ENCODE measurements around the gene KLK2. TPM values are rescaled to one million over a fixed set of nuclear protein-coding genes. Genes with fewer than 3 reads are reported as not detected.
A peak's percentile ranks its signal among the peaks of the same experiment; 100 is the strongest.

The KLK2 gene
- total RNA-seq, 1 experiment from 2014 or later = not detected

DNA sequence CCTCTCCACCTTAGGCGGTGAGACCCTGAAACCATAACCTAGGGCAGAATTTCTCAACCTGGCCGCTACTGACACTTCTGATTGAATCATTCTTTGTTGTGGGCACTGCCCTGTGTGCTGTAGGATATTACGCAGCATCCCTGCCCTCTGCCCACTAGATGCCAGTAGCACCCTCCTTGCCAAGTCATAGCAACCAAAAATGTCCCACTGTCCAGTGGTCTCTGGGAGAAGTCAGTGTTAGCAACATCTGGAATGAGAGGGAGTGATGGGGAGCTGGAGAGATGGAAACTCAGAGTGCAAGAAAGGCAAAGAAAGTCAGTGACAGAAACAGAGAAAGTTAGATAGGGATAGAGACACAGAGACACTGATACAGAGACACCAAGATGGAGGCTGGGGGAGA, 24.4 kb downstream of the KLK2 start:
- no TSS peak for BruUV-seq (replicated peaks)
- no peaks in the 10 kb centered on the region for H3K36me3 ChIP-seq (ENCODE audit: control insufficient read depth in 1 of 2, insufficient read depth in 2 of 2, low read length in 2 of 2)
- DNase-seq (ENCODE audit: low read depth, low spot score) (no peak), ATAC-seq (peak; percentile 52)
- H3K27ac ChIP-seq (ENCODE audit: low read depth, low read length) = no peak overlapping the region
- H3K4me2 ChIP-seq (ENCODE audit: low read length) = 0 out of 2 replicates have a peak overlapping the region, but pooled peaks have one; percentile 3
- no peaks in the 10 kb centered on the region for H3K9me3 ChIP-seq (ENCODE audit: control insufficient read depth in 1 of 2, insufficient read depth in 1 of 2, low read depth in 1 of 2, low read length in 2 of 2)
- ChIA-PET CTCF (interaction anchor here (1.1 kb wide), 1 partner anchor 119 kb away, joined by 4 read pairs; no protein-coding TSS in a partner anchor), POLR2A (interaction anchor here (1.1 kb wide), 1 partner anchor 93 kb away, joined by 4 read pairs; no protein-coding TSS in a partner anchor), RAD21 (ENCODE audit: low non-redundant PET in 1 of 2, low total read pairs in 2 of 2, uncharacterized antibody in 2 of 2, unreplicated experiment in 2 of 2) (no interaction called here)
- no peaks in the 10 kb centered on the region for H4K20me1 ChIP-seq (ENCODE audit: insufficient read depth)
- H3K79me2 ChIP-seq (ENCODE audit: insufficient read depth, low read length) = no peaks in the 10 kb centered on the region
- intact Hi-C loops (cut with micrococcal nuclease) = no loop called here
- H3K4me1 ChIP-seq (ENCODE audit: control insufficient read depth in 1 of 2, insufficient read depth in 2 of 2, low read length in 2 of 2) = peaks cover 4 to 15% of the 10 kb centered on the region in 2 experiments; a peak in 3 of 4 replicates
- TF ChIP-seq RAD21 (IDR thresholded peaks at IDR 0.05; ENCODE audit: low read depth) = peak; percentile 46; the same call in 1 of the 2 replicates
- peak; percentile 13 to 28 (median 22); a peak in 4 of 6 replicates for TF ChIP-seq CTCF (IDR thresholded peaks at IDR 0.05 in 2 of 3, conservative IDR thresholded peaks at IDR 0.05 in 1 of 3; ENCODE audit: borderline replicate concordance in 1 of 3, insufficient read depth in 1 of 3, low read depth in 2 of 3, low read length in 2 of 3)
- TF ChIP-seq ELF1 (IDR thresholded peaks at IDR 0.05; ENCODE audit: borderline replicate concordance, low read depth) = no peak
- TF ChIP-seq, protein P1, sequence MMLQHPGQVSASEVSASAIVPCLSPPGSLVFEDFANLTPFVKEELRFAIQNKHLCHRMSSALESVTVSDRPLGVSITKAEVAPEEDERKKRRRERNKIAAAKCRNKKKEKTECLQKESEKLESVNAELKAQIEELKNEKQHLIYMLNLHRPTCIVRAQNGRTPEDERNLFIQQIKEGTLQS (IDR thresholded peaks at IDR 0.05) = no peak
- H3K4me3 ChIP-seq (replicated peaks in 1 of 2; ENCODE audit: low read depth in 1 of 2, low read length in 2 of 2) = no peak overlapping the region
- no peak overlapping the region for H3K9ac ChIP-seq (ENCODE audit: low read length)
- H3K27me3 ChIP-seq (ENCODE audit: insufficient read depth, low read length) = no peaks in the 10 kb centered on the region
- peak overlapping the region; percentile 71 for H2AFZ ChIP-seq (ENCODE audit: low read depth, low read length, poor library complexity, severe bottlenecking)
- no peaks in the 10 kb centered on the region for H3K9me2 ChIP-seq (ENCODE audit: insufficient read depth)

GRCh38 chr19:50898018-50898417, 24.8 kb downstream of the KLK2 start:
- Histone ChIP-seq H2AFZ (ENCODE audit: low read depth, low read length, poor library complexity, severe bottlenecking) (peak overlapping the region; percentile 71), H3K4me2 (ENCODE audit: low read length) (no peak overlapping the region), H4K20me1 (ENCODE audit: insufficient read depth) (no peaks in the 10 kb centered on the region), H3K27ac (ENCODE audit: low read depth, low read length) (no peak overlapping the region), H3K9ac (ENCODE audit: low read length) (no peak overlapping the region), H3K4me1 (ENCODE audit: control insufficient read depth in 1 of 2, insufficient read depth in 2 of 2, low read length in 2 of 2) (peaks cover 4 to 15% of the 10 kb centered on the region in 2 experiments; a peak in 3 of 4 replicates), H3K27me3 (ENCODE audit: insufficient read depth, low read length) (no peaks in the 10 kb centered on the region), H3K9me3 (ENCODE audit: control insufficient read depth in 1 of 2, insufficient read depth in 1 of 2, low read depth in 1 of 2, low read length in 2 of 2) (no peaks in the 10 kb centered on the region), H3K4me3 (replicated peaks in 1 of 2; ENCODE audit: low read depth in 1 of 2, low read length in 2 of 2) (no peak overlapping the region), H3K36me3 (ENCODE audit: control insufficient read depth in 1 of 2, insufficient read depth in 2 of 2, low read length in 2 of 2) (no peaks in the 10 kb centered on the region), H3K79me2 (ENCODE audit: insufficient read depth, low read length) (no peaks in the 10 kb centered on the region), H3K9me2 (ENCODE audit: insufficient read depth) (no peaks in the 10 kb centered on the region)
- no TSS peak for BruUV-seq (replicated peaks)
- ATAC-seq (no peak), DNase-seq (ENCODE audit: low read depth, low spot score) (no peak)
- POLR2A ChIA-PET = interaction anchor here (1.4 kb wide), 1 partner anchor 93 kb away, joined by 3 read pairs; no protein-coding TSS in a partner anchor
- CTCF ChIA-PET = interaction anchor here (1.1 kb wide), 1 partner anchor 119 kb away, joined by 4 read pairs; no protein-coding TSS in a partner anchor
- RAD21 ChIA-PET (ENCODE audit: low non-redundant PET in 1 of 2, low total read pairs in 2 of 2, uncharacterized antibody in 2 of 2, unreplicated experiment in 2 of 2) = no interaction called here
- intact Hi-C loops (cut with micrococcal nuclease) = no loop called here
- TF ChIP-seq CTCF (IDR thresholded peaks at IDR 0.05 in 2 of 3, conservative IDR thresholded peaks at IDR 0.05 in 1 of 3; ENCODE audit: borderline replicate concordance in 1 of 3, insufficient read depth in 1 of 3, low read depth in 2 of 3, low read length in 2 of 3) (no peak), TCF7L2 (IDR thresholded peaks at IDR 0.05; ENCODE audit: borderline replicate concordance, extremely low read depth, insufficient read depth, insufficient read length) (no peak), POLR2AphosphoS5 (IDR thresholded peaks at IDR 0.05; ENCODE audit: low read depth, low read length) (no peak), ELF1 (IDR thresholded peaks at IDR 0.05; ENCODE audit: borderline replicate concordance, low read depth) (no peak), RAD21 (IDR thresholded peaks at IDR 0.05; ENCODE audit: low read depth) (no peak), EGR1 (IDR thresholded peaks at IDR 0.05; ENCODE audit: low read depth) (no peak), SRF (IDR thresholded peaks at IDR 0.05; ENCODE audit: low read depth) (no peak), ZFX (IDR thresholded peaks at IDR 0.05) (no peak)
- TF ChIP-seq, protein P2, sequence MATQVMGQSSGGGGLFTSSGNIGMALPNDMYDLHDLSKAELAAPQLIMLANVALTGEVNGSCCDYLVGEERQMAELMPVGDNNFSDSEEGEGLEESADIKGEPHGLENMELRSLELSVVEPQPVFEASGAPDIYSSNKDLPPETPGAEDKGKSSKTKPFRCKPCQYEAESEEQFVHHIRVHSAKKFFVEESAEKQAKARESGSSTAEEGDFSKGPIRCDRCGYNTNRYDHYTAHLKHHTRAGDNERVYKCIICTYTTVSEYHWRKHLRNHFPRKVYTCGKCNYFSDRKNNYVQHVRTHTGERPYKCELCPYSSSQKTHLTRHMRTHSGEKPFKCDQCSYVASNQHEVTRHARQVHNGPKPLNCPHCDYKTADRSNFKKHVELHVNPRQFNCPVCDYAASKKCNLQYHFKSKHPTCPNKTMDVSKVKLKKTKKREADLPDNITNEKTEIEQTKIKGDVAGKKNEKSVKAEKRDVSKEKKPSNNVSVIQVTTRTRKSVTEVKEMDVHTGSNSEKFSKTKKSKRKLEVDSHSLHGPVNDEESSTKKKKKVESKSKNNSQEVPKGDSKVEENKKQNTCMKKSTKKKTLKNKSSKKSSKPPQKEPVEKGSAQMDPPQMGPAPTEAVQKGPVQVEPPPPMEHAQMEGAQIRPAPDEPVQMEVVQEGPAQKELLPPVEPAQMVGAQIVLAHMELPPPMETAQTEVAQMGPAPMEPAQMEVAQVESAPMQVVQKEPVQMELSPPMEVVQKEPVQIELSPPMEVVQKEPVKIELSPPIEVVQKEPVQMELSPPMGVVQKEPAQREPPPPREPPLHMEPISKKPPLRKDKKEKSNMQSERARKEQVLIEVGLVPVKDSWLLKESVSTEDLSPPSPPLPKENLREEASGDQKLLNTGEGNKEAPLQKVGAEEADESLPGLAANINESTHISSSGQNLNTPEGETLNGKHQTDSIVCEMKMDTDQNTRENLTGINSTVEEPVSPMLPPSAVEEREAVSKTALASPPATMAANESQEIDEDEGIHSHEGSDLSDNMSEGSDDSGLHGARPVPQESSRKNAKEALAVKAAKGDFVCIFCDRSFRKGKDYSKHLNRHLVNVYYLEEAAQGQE (IDR thresholded peaks at IDR 0.05; ENCODE audit: low read depth) = no peak

Data from HCT116 (cell line).